ENCODE results near the gene HLA-DOB.

HLA-DOB gene

DNA sequence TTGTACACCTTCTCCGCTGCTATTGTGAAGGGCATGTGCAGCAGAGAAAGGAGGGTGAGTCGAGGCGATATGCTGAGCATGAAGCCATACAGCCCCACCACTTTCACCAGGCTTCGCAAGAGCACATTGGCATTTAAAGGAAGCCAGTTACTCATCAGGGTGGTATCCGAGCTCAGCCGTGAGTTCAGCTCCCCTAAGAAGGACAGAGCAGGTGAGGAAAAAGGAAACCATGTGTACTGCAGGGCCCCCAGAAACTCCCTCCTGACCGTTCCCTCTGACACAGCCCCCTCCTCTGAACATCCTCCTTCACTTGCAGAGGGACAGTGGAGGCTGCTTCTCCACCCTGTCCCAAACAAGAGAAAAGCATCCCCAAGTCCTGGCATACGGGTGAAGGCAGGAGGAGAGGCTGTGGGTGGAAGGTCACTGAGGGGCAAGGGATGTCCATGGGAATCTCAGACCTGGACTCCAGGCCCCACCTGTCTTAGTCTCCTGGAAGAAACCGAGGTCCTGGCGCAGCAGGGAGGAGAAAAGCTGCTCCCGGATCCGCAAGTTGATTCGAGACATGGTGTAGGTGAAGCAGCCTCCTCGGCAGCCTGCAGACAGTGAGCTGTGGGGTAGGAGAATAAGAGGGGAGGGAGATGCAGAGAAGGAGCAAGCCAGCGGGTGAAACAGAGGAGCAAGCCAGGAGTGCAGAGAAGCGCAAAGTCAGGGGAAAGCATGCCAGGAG, 18.5 kb upstream of the HLA-DOB start:
- H3K27ac ChIP-seq: no peak overlapping the region
- TF ChIP-seq CTCF (conservative IDR thresholded peaks at IDR 0.05): no peak

- no peak for TF ChIP-seq CTCF (conservative IDR thresholded peaks at IDR 0.05)
- H3K27ac ChIP-seq: no peak overlapping the region
Measured at GRCh38 chr6:32833664-32834063, 16.9 kb upstream of the HLA-DOB start.

DNA sequence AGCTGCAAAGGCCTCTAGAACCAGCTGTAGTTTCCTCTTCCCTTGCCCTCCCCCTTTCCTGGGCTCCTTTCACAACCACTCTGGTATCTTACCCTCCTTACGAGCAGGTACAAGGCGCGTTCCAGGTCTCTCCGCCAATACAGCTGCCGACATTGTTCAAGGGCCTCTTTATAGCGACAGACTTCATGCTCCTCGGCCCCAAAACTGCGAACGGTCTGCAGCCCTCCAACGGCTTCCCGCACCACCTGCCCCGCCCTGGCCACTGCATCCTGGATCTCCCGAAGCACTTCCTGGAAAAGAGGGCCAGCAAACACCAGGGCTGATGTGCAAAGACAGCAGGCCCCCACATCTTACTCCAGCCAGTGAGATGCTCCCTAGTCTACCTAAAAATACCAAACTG, 15.7 kb upstream of the HLA-DOB start:
- no peak overlapping the region for H3K27ac ChIP-seq
- TF ChIP-seq CTCF (conservative IDR thresholded peaks at IDR 0.05): no peak

GRCh38 chr6:32830936-32831335, 14.1 kb upstream of the HLA-DOB start:
- no peak overlapping the region for H3K27ac ChIP-seq
- no peak for TF ChIP-seq CTCF (conservative IDR thresholded peaks at IDR 0.05)

DNA sequence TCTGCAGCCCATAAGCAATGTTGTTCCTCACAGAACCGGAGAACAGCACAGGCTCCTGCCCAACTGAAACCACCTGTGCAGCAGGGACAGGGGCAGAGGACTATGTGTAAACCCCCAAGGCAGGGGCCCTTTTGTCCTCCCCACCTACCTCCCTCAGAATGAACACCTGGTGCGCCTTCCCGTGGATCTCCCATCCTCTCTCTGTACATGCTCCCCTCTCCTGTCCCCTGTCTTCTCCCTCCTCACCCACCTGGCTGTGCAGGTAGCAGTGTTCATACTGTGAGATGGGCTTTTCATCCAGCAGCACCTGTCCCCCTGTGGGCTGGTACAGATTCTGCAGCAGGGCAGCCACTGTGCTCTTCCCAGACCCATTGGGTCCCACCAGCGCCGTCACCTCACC, 13.2 kb upstream of the HLA-DOB start:
- TF ChIP-seq CTCF (conservative IDR thresholded peaks at IDR 0.05): no peak
- H3K27ac ChIP-seq: no peak overlapping the region

DNA sequence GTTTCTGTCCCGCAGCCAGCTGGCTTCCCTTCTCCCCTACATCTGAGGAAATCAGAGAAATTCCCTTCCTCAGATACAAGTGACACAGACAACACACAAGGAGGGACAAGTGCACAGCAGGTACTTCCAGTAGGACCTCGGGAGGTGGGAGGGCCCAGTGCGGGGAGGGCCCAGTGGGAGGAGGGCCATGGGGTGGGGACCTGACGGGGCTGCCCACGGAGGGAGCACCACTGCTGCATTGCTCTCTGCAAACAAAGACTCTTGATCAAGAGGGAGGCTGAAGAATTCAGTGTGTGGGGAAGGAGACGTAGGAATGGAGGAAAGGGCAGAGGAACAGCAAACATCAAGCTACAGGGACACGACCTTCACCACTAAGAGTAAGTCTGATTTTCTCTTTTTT, 12.7 kb upstream of the HLA-DOB start:
- H3K27ac ChIP-seq: no peak overlapping the region
- no peak for TF ChIP-seq CTCF (conservative IDR thresholded peaks at IDR 0.05)

- TF ChIP-seq CTCF (conservative IDR thresholded peaks at IDR 0.05): no peak
- no peak overlapping the region for H3K27ac ChIP-seq
Measured at GRCh38 chr6:32827025-32827424, 10.2 kb upstream of the HLA-DOB start.
